Body of pancreas (tissue), 4 donors: Measurements from ENCODE around the gene PRKG1. TPM values are rescaled to one million over a fixed set of nuclear protein-coding genes. Genes with fewer than 3 reads are reported as not detected.

Experiments used
- ATAC-seq: fragments of 150-250 bp; one replicate; pipeline ENCODE4 v1.9.1; 2016
- DNase-seq, 4 donors: peaks; one replicate each; pipeline ENCODE4 v3.0.0-alpha.2; 2019
- H3K27ac ChIP-seq, 4 donors: fragments of 200-600 bp; sonication (generic); 1 replicate in 3 of 4; 2 replicates in 1 of 4; pipeline versions ENCODE4 v1.5.1 to v1.6.1; 2016 to 2019; ENCODE audit warnings: mild to moderate bottlenecking in 1 of 4, mixed read lengths in 1 of 4, moderate library complexity in 1 of 4
- H3K27me3 ChIP-seq, 2 donors: fragments of 200-600 bp; sonication (generic); one replicate each; pipeline ENCODE4 v1.6.0; 2016; ENCODE audit warnings: mild to moderate bottlenecking in 1 of 2
- H3K36me3 ChIP-seq, 2 donors: fragments of 200-600 bp; sonication (generic); replicated peaks in 1 of 2; 2 replicates each; pipeline ENCODE4 v1.5.1; 2016; ENCODE audit warnings: low read depth in 2 of 2; ENCODE audit not compliant: insufficient read depth in 1 of 2
- H3K4me1 ChIP-seq: fragments of 200-600 bp; sonication (generic); one replicate; pipeline ENCODE4 v1.6.0; 2016
- H3K4me3 ChIP-seq, 2 donors: fragments of 200-600 bp; sonication (generic); 1 replicate in 1 of 2; 2 replicates in 1 of 2; pipeline ENCODE4 v1.5.1; 2016 to 2019
- H3K9me3 ChIP-seq, 3 donors: fragments of 200-600 bp; sonication (generic); 1 replicate in 2 of 3; 2 replicates in 1 of 3; pipeline ENCODE4 v1.5.1; 2016
- CTCF ChIP-seq, 7 experiments: fragments of 450-650 bp in 4 of 7; fragments of 200-600 bp in 3 of 7; sonication (generic) in 3 of 7; IDR thresholded peaks; one replicate each; pipeline ENCODE4 v1.5.1; 2016 to 2019; ENCODE audit warnings: antibody characterized with exemption in 7 of 7
- POLR2A ChIP-seq, 3 donors: fragments of 450-650 bp; IDR thresholded peaks; one replicate each; pipeline ENCODE4 v1.6.1; 2016; ENCODE audit warnings: antibody characterized with exemption in 3 of 3, mild to moderate bottlenecking in 2 of 3
- WGBS, 2 donors: methylation state at CpG; one replicate each; pipeline ENCODE4 v1.1.5; 2017; 5-methylcytosine and 5-hydroxymethylcytosine counted together
- intact Hi-C: fragments of 100-400 bp; cut with DNase I; formaldehyde crosslinking; loops from one replicate; pipeline ENCODE4 v1.15.1; 2023
- total RNA-seq, 2 donors: library from RNA; depleted of rRNA; stranded (reverse); fragments of >200 nt; gene quantifications; one replicate each; pipeline ENCODE4 v1.1.0, GENCODE V29; 2016

Gene PRKG1
- total RNA-seq, 2 donors from 2014 or later: 14.2 to 18.9 TPM

- TF ChIP-seq CTCF (IDR thresholded peaks at IDR 0.05) (no peak), POLR2A (IDR thresholded peaks at IDR 0.05) (no peak)
Observed at GRCh38 chr10:51918440-51918839, 844.2 kb downstream of the PRKG1 start.

GRCh38 chr10:51918884-51919325, 844.6 kb downstream of the PRKG1 start:
- H3K9me3 ChIP-seq: no peaks in the 10 kb centered on the region
- no peak overlapping the region for H3K4me3 ChIP-seq
- ATAC-seq: no peak
- H3K27ac ChIP-seq: no peak overlapping the region
- no peaks in the 10 kb centered on the region for H3K36me3 ChIP-seq
- H3K27me3 ChIP-seq: no peaks in the 10 kb centered on the region
- H3K4me1 ChIP-seq: peaks cover 8% of the 10 kb centered on the region
- 20 to 28% methylated on average over 5 of the region's 5 CpGs for WGBS, 2 donors
- no peak for DNase-seq
- intact Hi-C loops: no loop called here
- no peak for TF ChIP-seq POLR2A (IDR thresholded peaks at IDR 0.05)
- no peak for TF ChIP-seq CTCF (IDR thresholded peaks at IDR 0.05)

More at GRCh38 chr10:51918440-51918839, 844.2 kb downstream of the PRKG1 start:
- no peak for ATAC-seq
- Histone ChIP-seq H3K9me3 (no peaks in the 10 kb centered on the region), H3K4me1 (peaks cover 8% of the 10 kb centered on the region), H3K27me3 (no peaks in the 10 kb centered on the region), H3K27ac (no peak overlapping the region), H3K4me3 (no peak overlapping the region), H3K36me3 (no peaks in the 10 kb centered on the region)
- intact Hi-C loops: no loop called here
- DNase-seq: no peak
- 45 to 61% methylated on average over 2 of the region's 2 CpGs for WGBS, 2 donors

GRCh38 chr10:51920672-51921071, 846.4 kb downstream of the PRKG1 start:
- ATAC-seq (no peak), DNase-seq (no peak)
- no peak overlapping the region for H3K27ac ChIP-seq
- H3K9me3 ChIP-seq: no peaks in the 10 kb centered on the region
- H3K36me3 ChIP-seq: no peaks in the 10 kb centered on the region
- no peaks in the 10 kb centered on the region for H3K27me3 ChIP-seq
- intact Hi-C loops: no loop called here
- TF ChIP-seq CTCF (IDR thresholded peaks at IDR 0.05): no peak
- no peak for TF ChIP-seq POLR2A (IDR thresholded peaks at IDR 0.05)
- H3K4me3 ChIP-seq: no peak overlapping the region
- peaks cover 8% of the 10 kb centered on the region for H3K4me1 ChIP-seq

- Histone ChIP-seq H3K27me3 (no peaks in the 10 kb centered on the region), H3K9me3 (no peaks in the 10 kb centered on the region), H3K27ac (no peak overlapping the region), H3K36me3 (no peaks in the 10 kb centered on the region), H3K4me1 (no peaks in the 10 kb centered on the region), H3K4me3 (no peak overlapping the region)
- TF ChIP-seq POLR2A (IDR thresholded peaks at IDR 0.05) (no peak), CTCF (IDR thresholded peaks at IDR 0.05) (no peak)
- WGBS, 2 donors: 88 to 90% methylated on average over 4 of the region's 4 CpGs
- ATAC-seq (no peak), DNase-seq (no peak)
- intact Hi-C loops: no loop called here
Observed at GRCh38 chr10:51924359-51924758, 850.1 kb downstream of the PRKG1 start.

GRCh38 chr10:51926337-51926736, 852.0 kb downstream of the PRKG1 start:
- no peak for TF ChIP-seq CTCF (IDR thresholded peaks at IDR 0.05)
- TF ChIP-seq POLR2A (IDR thresholded peaks at IDR 0.05): no peak
- ATAC-seq (no peak), DNase-seq (no peak)
- Histone ChIP-seq H3K27me3 (no peaks in the 10 kb centered on the region), H3K4me1 (no peaks in the 10 kb centered on the region), H3K27ac (no peak overlapping the region), H3K9me3 (no peaks in the 10 kb centered on the region), H3K4me3 (no peak overlapping the region), H3K36me3 (no peaks in the 10 kb centered on the region)
- WGBS, 2 donors: 86 to 92% methylated on average over 5 of the region's 5 CpGs
- intact Hi-C loops: no loop called here
